Mesendoderm (in vitro differentiated cells): ENCODE results near the gene CADM2.

Experiments used
- DNase-seq: peaks from one replicate; pipeline ENCODE4 v3.0.0; 2013
- H2AK5ac ChIP-seq: 2 replicates; pipeline ENCODE4 v1.6.1; 2013; ENCODE audit warnings: low read length, inconsistent platforms
- H2BK120ac ChIP-seq: 2 replicates; pipeline ENCODE4 v1.6.1; 2013; ENCODE audit warnings: low read depth, mild to moderate bottlenecking, low read length, moderate library complexity, mixed read lengths
- H2BK15ac ChIP-seq: replicated peaks from 2 replicates; pipeline ENCODE4 v1.6.1; 2013; ENCODE audit warnings: low read depth, mild to moderate bottlenecking, moderate library complexity
- H2BK5ac ChIP-seq: 2 replicates; pipeline ENCODE4 v1.6.1; 2013; ENCODE audit warnings: low read length, inconsistent platforms
- H3K18ac ChIP-seq: 2 replicates; pipeline ENCODE4 v1.6.1; 2013; ENCODE audit warnings: mild to moderate bottlenecking, low read length, mixed read lengths
- H3K23ac ChIP-seq: one replicate; pipeline ENCODE4 v1.6.1; 2013; ENCODE audit warnings: low read length
- H3K27ac ChIP-seq: 2 replicates; pipeline ENCODE4 v1.5.1; 2013; ENCODE audit warnings: low read depth, mild to moderate bottlenecking, inconsistent platforms, low read length, moderate library complexity
- H3K27me3 ChIP-seq: 2 replicates; pipeline ENCODE4 v1.6.1; 2013; ENCODE audit warnings: low read length, control low read depth, mild to moderate bottlenecking, inconsistent platforms; ENCODE audit not compliant: insufficient read depth, poor library complexity
- H3K36me3 ChIP-seq: 2 replicates; pipeline ENCODE4 v1.6.1; 2013; ENCODE audit warnings: low read length, inconsistent platforms; ENCODE audit not compliant: control insufficient read depth, insufficient read depth
- H3K4ac ChIP-seq: one replicate; pipeline ENCODE4 v1.6.1; 2013; ENCODE audit warnings: low read depth, mild to moderate bottlenecking, low read length, moderate library complexity
- H3K4me1 ChIP-seq: 2 replicates; pipeline ENCODE4 v1.6.1; 2013; ENCODE audit warnings: low read depth, low read length, inconsistent platforms; ENCODE audit not compliant: control insufficient read depth
- H3K4me2 ChIP-seq: 2 replicates; pipeline ENCODE4 v1.6.1; 2013; ENCODE audit warnings: low read length
- H3K4me3 ChIP-seq: 2 replicates; pipeline ENCODE4 v1.5.1; 2013; ENCODE audit warnings: mild to moderate bottlenecking, low read length
- H3K56ac ChIP-seq: one replicate; pipeline ENCODE4 v1.6.1; 2013; ENCODE audit warnings: low read length
- H3K79me1 ChIP-seq: 2 replicates; pipeline ENCODE4 v1.6.1; 2013; ENCODE audit warnings: low read length, inconsistent platforms
- H3K79me2 ChIP-seq: 2 replicates; pipeline ENCODE4 v1.6.1; 2013; ENCODE audit warnings: mild to moderate bottlenecking, low read length; ENCODE audit not compliant: control insufficient read depth, insufficient read depth
- H3K9ac ChIP-seq: 2 replicates; pipeline ENCODE4 v1.6.1; 2013; ENCODE audit warnings: low read length, inconsistent platforms
- H4K5ac ChIP-seq: one replicate; pipeline ENCODE4 v1.6.1; 2013; ENCODE audit warnings: low read length
- H4K8ac ChIP-seq: one replicate; pipeline ENCODE4 v1.6.1; 2013; ENCODE audit warnings: low read depth, mild to moderate bottlenecking, control low read depth, low read length, moderate library complexity
- WGBS: extraction: QIAGEN DNeasy Blood & Tissue Kit; methylation state at CpG from one replicate; pipeline ENCODE4 v1.1.7; 2013; ENCODE audit warnings: low lambda C conversion rate, missing lambda C conversion rate; ENCODE audit not compliant: insufficient coverage; ENCODE audit errors: extremely low coverage; 5-methylcytosine and 5-hydroxymethylcytosine counted together

The CADM2 gene

GRCh38 chr3:85161544-85161943 is 202.8 kb downstream of the CADM2 start:
- H3K79me1 ChIP-seq = no peaks in the 10 kb centered on the region
- H3K4me2 ChIP-seq = no peak overlapping the region
- no peak overlapping the region for H4K5ac ChIP-seq
- no peak overlapping the region for H3K4ac ChIP-seq
- H3K4me1 ChIP-seq = no peaks in the 10 kb centered on the region
- no peak for DNase-seq
- H3K18ac ChIP-seq = no peak overlapping the region
- no peaks in the 10 kb centered on the region for H3K79me2 ChIP-seq
- no peak overlapping the region for H2BK5ac ChIP-seq
- no peaks in the 10 kb centered on the region for H3K36me3 ChIP-seq
- no peak overlapping the region for H3K9ac ChIP-seq
- H2BK120ac ChIP-seq = no peak overlapping the region
- WGBS = no CpG with 5 or more reads among the region's 7 CpGs
- no peak overlapping the region for H2BK15ac ChIP-seq
- H3K56ac ChIP-seq = no peak overlapping the region
- no peak overlapping the region for H3K4me3 ChIP-seq
- H2AK5ac ChIP-seq = no peak overlapping the region
- no peak overlapping the region for H3K23ac ChIP-seq
- H3K27ac ChIP-seq = no peak overlapping the region
- H3K27me3 ChIP-seq = no peaks in the 10 kb centered on the region
- H4K8ac ChIP-seq = no peak overlapping the region

- Histone ChIP-seq H3K23ac (no peak overlapping the region), H3K4ac (no peak overlapping the region), H3K4me3 (no peak overlapping the region), H2BK5ac (no peak overlapping the region), H3K18ac (no peak overlapping the region), H2BK15ac (no peak overlapping the region), H2AK5ac (no peak overlapping the region), H4K5ac (no peak overlapping the region), H2BK120ac (no peak overlapping the region), H3K27me3 (no peaks in the 10 kb centered on the region), H3K79me1 (no peaks in the 10 kb centered on the region), H3K4me1 (no peaks in the 10 kb centered on the region), H3K36me3 (no peaks in the 10 kb centered on the region), H3K4me2 (no peak overlapping the region), H3K27ac (no peak overlapping the region), H3K56ac (no peak overlapping the region), H3K79me2 (no peaks in the 10 kb centered on the region), H3K9ac (no peak overlapping the region), H4K8ac (no peak overlapping the region)
- no CpG with 5 or more reads among the region's 1 CpG for WGBS
- no peak for DNase-seq
Measured at GRCh38 chr3:85162905-85163304, 204.1 kb downstream of the CADM2 start.

- no CpG with 5 or more reads among the region's 1 CpG for WGBS
- H2BK15ac ChIP-seq = no peak overlapping the region
- no peak overlapping the region for H4K8ac ChIP-seq
- H3K4me3 ChIP-seq = no peak overlapping the region
- no peaks in the 10 kb centered on the region for H3K27me3 ChIP-seq
- H2BK5ac ChIP-seq = no peak overlapping the region
- no peaks in the 10 kb centered on the region for H3K79me2 ChIP-seq
- no peak overlapping the region for H3K27ac ChIP-seq
- no peak overlapping the region for H3K56ac ChIP-seq
- H3K36me3 ChIP-seq = no peaks in the 10 kb centered on the region
- H2AK5ac ChIP-seq = no peak overlapping the region
- H4K5ac ChIP-seq = no peak overlapping the region
- no peak overlapping the region for H2BK120ac ChIP-seq
- no peak for DNase-seq
- H3K9ac ChIP-seq = no peak overlapping the region
- no peak overlapping the region for H3K4me2 ChIP-seq
- no peaks in the 10 kb centered on the region for H3K79me1 ChIP-seq
- H3K4ac ChIP-seq = no peak overlapping the region
- H3K23ac ChIP-seq = no peak overlapping the region
- H3K4me1 ChIP-seq = no peaks in the 10 kb centered on the region
- no peak overlapping the region for H3K18ac ChIP-seq
Measured at GRCh38 chr3:85164436-85164835, 205.6 kb downstream of the CADM2 start.

GRCh38 chr3:85167576-85167975 is 208.8 kb downstream of the CADM2 start:
- no peak overlapping the region for H3K9ac ChIP-seq
- no peaks in the 10 kb centered on the region for H3K27me3 ChIP-seq
- no peak overlapping the region for H3K18ac ChIP-seq
- no peak overlapping the region for H2BK15ac ChIP-seq
- no peak overlapping the region for H2BK5ac ChIP-seq
- no peaks in the 10 kb centered on the region for H3K4me1 ChIP-seq
- 100% methylated on average over 1 of the region's 1 CpG for WGBS
- H4K5ac ChIP-seq = no peak overlapping the region
- H3K56ac ChIP-seq = no peak overlapping the region
- no peaks in the 10 kb centered on the region for H3K79me1 ChIP-seq
- no peak overlapping the region for H2BK120ac ChIP-seq
- H4K8ac ChIP-seq = no peak overlapping the region
- H3K23ac ChIP-seq = no peak overlapping the region
- no peak overlapping the region for H3K4me3 ChIP-seq
- H3K4ac ChIP-seq = no peak overlapping the region
- no peaks in the 10 kb centered on the region for H3K36me3 ChIP-seq
- no peaks in the 10 kb centered on the region for H3K79me2 ChIP-seq
- H2AK5ac ChIP-seq = no peak overlapping the region
- no peak overlapping the region for H3K4me2 ChIP-seq
- no peak for DNase-seq
- no peak overlapping the region for H3K27ac ChIP-seq

GRCh38 chr3:85170646-85171045 is 211.9 kb downstream of the CADM2 start:
- no peak overlapping the region for H2BK120ac ChIP-seq
- no peak for DNase-seq
- no peak overlapping the region for H4K8ac ChIP-seq
- H3K18ac ChIP-seq = no peak overlapping the region
- no peaks in the 10 kb centered on the region for H3K79me2 ChIP-seq
- H3K23ac ChIP-seq = no peak overlapping the region
- no peak overlapping the region for H3K4ac ChIP-seq
- H3K27ac ChIP-seq = no peak overlapping the region
- no peak overlapping the region for H3K4me3 ChIP-seq
- no peaks in the 10 kb centered on the region for H3K79me1 ChIP-seq
- no peak overlapping the region for H3K9ac ChIP-seq
- no peak overlapping the region for H3K4me2 ChIP-seq
- no peak overlapping the region for H4K5ac ChIP-seq
- no CpG with 5 or more reads among the region's 1 CpG for WGBS
- H3K36me3 ChIP-seq = no peaks in the 10 kb centered on the region
- no peak overlapping the region for H3K56ac ChIP-seq
- no peak overlapping the region for H2AK5ac ChIP-seq
- no peaks in the 10 kb centered on the region for H3K4me1 ChIP-seq
- no peak overlapping the region for H2BK15ac ChIP-seq
- no peak overlapping the region for H2BK5ac ChIP-seq
- no peaks in the 10 kb centered on the region for H3K27me3 ChIP-seq

- Histone ChIP-seq H3K23ac (no peak overlapping the region), H3K4me1 (no peaks in the 10 kb centered on the region), H3K9ac (no peak overlapping the region), H2BK120ac (no peak overlapping the region), H3K4ac (no peak overlapping the region), H3K79me1 (no peaks in the 10 kb centered on the region), H4K8ac (no peak overlapping the region), H4K5ac (no peak overlapping the region), H3K27ac (no peak overlapping the region), H2BK5ac (no peak overlapping the region), H3K4me2 (no peak overlapping the region), H3K79me2 (no peaks in the 10 kb centered on the region), H3K18ac (no peak overlapping the region), H2BK15ac (no peak overlapping the region), H3K36me3 (no peaks in the 10 kb centered on the region), H3K27me3 (no peaks in the 10 kb centered on the region), H3K56ac (no peak overlapping the region), H2AK5ac (no peak overlapping the region), H3K4me3 (no peak overlapping the region)
- DNase-seq = no peak
- whole genome bisulfite sequencing = no CpG with 5 or more reads among the region's 1 CpG
Measured at GRCh38 chr3:85171976-85172375, 213.2 kb downstream of the CADM2 start.
